ENCODE data around the gene SAMD14.

DNA sequence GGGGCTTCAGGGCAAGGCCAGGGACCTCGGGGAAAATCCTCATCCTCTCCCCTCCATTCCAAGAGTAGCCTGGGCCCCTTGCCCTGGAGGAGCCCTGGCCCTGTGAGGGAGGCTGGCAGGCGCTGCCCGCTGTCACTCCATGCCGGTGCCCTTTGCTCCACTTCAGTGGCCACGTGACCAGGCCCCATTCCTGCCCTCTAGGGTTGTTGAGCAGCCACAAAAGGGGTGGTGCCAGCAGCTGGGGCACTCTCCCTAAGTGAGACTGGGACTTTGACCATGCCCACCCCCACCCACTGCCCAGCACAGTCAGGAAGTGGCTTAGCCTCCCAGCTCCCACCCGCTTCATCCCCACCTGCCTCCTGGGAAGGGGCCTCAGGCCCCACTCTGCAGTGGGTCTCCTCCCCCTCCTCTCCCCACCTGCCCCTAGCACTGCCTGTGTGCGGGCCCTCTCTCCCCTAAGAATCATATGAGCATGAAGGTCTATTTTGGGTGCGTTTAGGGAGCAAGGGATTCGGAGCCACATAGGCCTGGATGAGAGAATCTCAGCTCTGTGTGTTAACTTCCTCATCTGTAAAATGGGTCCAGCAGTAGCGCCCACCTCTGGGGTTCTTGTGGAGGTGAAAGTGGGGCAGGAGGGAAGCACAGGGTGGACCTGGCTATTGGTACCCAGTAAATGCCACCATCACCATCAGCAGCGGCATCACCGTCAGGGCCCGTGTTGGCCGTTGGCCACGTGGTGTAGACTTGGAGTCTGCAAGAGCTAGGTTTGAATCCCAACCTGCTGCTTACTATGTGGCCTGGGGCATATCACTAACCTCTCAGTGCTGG lies 27.6 kb downstream of the SAMD14 start:
- TF ChIP-seq POLR2A (IDR thresholded peaks at IDR 0.05; ENCODE audit: low read length) (no peak), GATA1 (IDR thresholded peaks at IDR 0.05; ENCODE audit: low read depth, low read length) (no peak)
